CD4-positive, alpha-beta T cell treated with Interleukin-10 for 1 hour (primary cell): ENCODE data around the gene MYH2.
"Not testable (repeated sequence)": the region's sequence is repeated elsewhere in the genome, so short reads cannot be mapped to it uniquely, and the experiment has no call there.

Experiments
- DNase-seq: peaks from one replicate; pipeline ENCODE4 v3.0.0-alpha.2; 2020

Gene MYH2

GRCh38 chr17:10549096-10549842 is at the start of gene MYH2:
Gene MYH2, minus strand, starts transcription at chr17:10549658. Its CDS starts 1,738 bp downstream, at chr17:10547920.
- no peak for DNase-seq

- no peak for DNase-seq
Observed at GRCh38 chr17:10598621-10599020, 49.2 kb upstream of the MYH2 start.

- no peak for DNase-seq
Observed at GRCh38 chr17:10589553-10590145, 40.2 kb upstream of the MYH2 start.

- no peak for DNase-seq
Observed at GRCh38 chr17:10585529-10585928, 36.1 kb upstream of the MYH2 start.

- no peak for DNase-seq
Observed at GRCh38 chr17:10583834-10584233, 34.4 kb upstream of the MYH2 start.

- DNase-seq, result no peak
Observed at GRCh38 chr17:10579270-10579669, 29.8 kb upstream of the MYH2 start.

GRCh38 chr17:10574324-10574723 is 24.9 kb upstream of the MYH2 start:
- DNase-seq, result no peak

GRCh38 chr17:10563991-10564660 is 14.7 kb upstream of the MYH2 start:
- DNase-seq, result no peak

- no peak for DNase-seq
Observed at GRCh38 chr17:10558049-10558448, 8.6 kb upstream of the MYH2 start.

GRCh38 chr17:10557422-10557821 is 8.0 kb upstream of the MYH2 start:
- DNase-seq, result no peak

- no peak for DNase-seq
Observed at GRCh38 chr17:10556301-10557005, 7.0 kb upstream of the MYH2 start.

GRCh38 chr17:10550014-10550413 is 556 bp upstream of the MYH2 start:
- no peak for DNase-seq

- no peak for DNase-seq
Observed at GRCh38 chr17:10547351-10547750, 2.1 kb downstream of the MYH2 start.

- not testable (repeated sequence) for DNase-seq
Observed at GRCh38 chr17:10543486-10543885, 6.0 kb downstream of the MYH2 start.

GRCh38 chr17:10541179-10541578 is 8.3 kb downstream of the MYH2 start:
- not testable (repeated sequence) for DNase-seq

- no peak for DNase-seq
Observed at GRCh38 chr17:10532026-10532425, 17.4 kb downstream of the MYH2 start.

GRCh38 chr17:10527419-10527818 is 22.0 kb downstream of the MYH2 start:
- no peak for DNase-seq

GRCh38 chr17:10526517-10526916 is 22.9 kb downstream of the MYH2 start:
- no peak for DNase-seq

GRCh38 chr17:10523064-10523463 is 26.4 kb downstream of the MYH2 start:
- no peak for DNase-seq

GRCh38 chr17:10521949-10522348 is 27.5 kb downstream of the MYH2 start:
- DNase-seq, result no peak

GRCh38 chr17:10518271-10519037 is 31.0 kb downstream of the MYH2 start, which contains the start of gene MYH1:
Gene MYH1, minus strand, starts transcription at chr17:10518542. Its CDS starts 1,900 bp downstream, at chr17:10516642.
- DNase-seq, result no peak

- DNase-seq, result no peak
Observed at GRCh38 chr17:10516638-10517037, 32.8 kb downstream of the MYH2 start.

GRCh38 chr17:10516065-10516464 is 33.4 kb downstream of the MYH2 start:
- DNase-seq, result no peak
